ENCODE results near the gene LRRC53. TPM values are rescaled to one million over a fixed set of nuclear protein-coding genes. Genes with fewer than 3 reads are reported as not detected.

Gene LRRC53
- total and polyA plus RNA-seq, 2 experiments from 2014 or later: 0.09 to 0.16 TPM

- Histone ChIP-seq H3K27me3 (no peaks in the 10 kb centered on the region), H3K9me3 (ENCODE audit: low read depth) (no peaks in the 10 kb centered on the region), H3K27ac (no peak overlapping the region), H3K4me1 (ENCODE audit: low read depth) (no peaks in the 10 kb centered on the region), H3K4me3 (no peak overlapping the region), H3K36me3 (no peaks in the 10 kb centered on the region)
- DNase-seq (ENCODE audit: low read depth in 1 of 2, low spot score in 1 of 2): no peak
- no peak for TF ChIP-seq CTCF (IDR thresholded peaks at IDR 0.05; ENCODE audit: low read depth, low read length)
These were observed 13.5 kb downstream of the LRRC53 start for GRCh38 chr1:74498901-74499300.

GRCh38 chr1:74496669-74497068 is 15.7 kb downstream of the LRRC53 start:
- Histone ChIP-seq H3K4me3 (no peak overlapping the region), H3K4me1 (ENCODE audit: low read depth) (no peaks in the 10 kb centered on the region), H3K9me3 (ENCODE audit: low read depth) (no peaks in the 10 kb centered on the region), H3K27ac (no peak overlapping the region), H3K27me3 (no peaks in the 10 kb centered on the region), H3K36me3 (no peaks in the 10 kb centered on the region)
- no peak for TF ChIP-seq CTCF (IDR thresholded peaks at IDR 0.05; ENCODE audit: low read depth, low read length)
- no peak for DNase-seq (ENCODE audit: low read depth in 1 of 2, low spot score in 1 of 2)

- no peak for TF ChIP-seq CTCF (IDR thresholded peaks at IDR 0.05; ENCODE audit: low read depth, low read length)
- Histone ChIP-seq H3K36me3 (no peaks in the 10 kb centered on the region), H3K4me3 (no peak overlapping the region), H3K9me3 (ENCODE audit: low read depth) (no peaks in the 10 kb centered on the region), H3K4me1 (ENCODE audit: low read depth) (no peaks in the 10 kb centered on the region), H3K27me3 (no peaks in the 10 kb centered on the region), H3K27ac (no peak overlapping the region)
- no peak for DNase-seq (ENCODE audit: low read depth in 1 of 2, low spot score in 1 of 2)
These were observed 26.4 kb downstream of the LRRC53 start for GRCh38 chr1:74486036-74486435.

- no peak for TF ChIP-seq CTCF (IDR thresholded peaks at IDR 0.05; ENCODE audit: low read depth, low read length)
- Histone ChIP-seq H3K4me3 (no peak overlapping the region), H3K27me3 (no peaks in the 10 kb centered on the region), H3K9me3 (ENCODE audit: low read depth) (no peaks in the 10 kb centered on the region), H3K4me1 (ENCODE audit: low read depth) (no peaks in the 10 kb centered on the region), H3K27ac (no peak overlapping the region), H3K36me3 (no peaks in the 10 kb centered on the region)
- no peak for DNase-seq (ENCODE audit: low read depth in 1 of 2, low spot score in 1 of 2)
These were observed 26.8 kb downstream of the LRRC53 start for GRCh38 chr1:74485622-74486021.

GRCh38 chr1:74481607-74482006 is 30.8 kb downstream of the LRRC53 start:
- no peak for TF ChIP-seq CTCF (IDR thresholded peaks at IDR 0.05; ENCODE audit: low read depth, low read length)
- Histone ChIP-seq H3K9me3 (ENCODE audit: low read depth) (no peaks in the 10 kb centered on the region), H3K27ac (no peak overlapping the region), H3K27me3 (no peaks in the 10 kb centered on the region), H3K36me3 (no peaks in the 10 kb centered on the region), H3K4me3 (no peak overlapping the region), H3K4me1 (ENCODE audit: low read depth) (no peaks in the 10 kb centered on the region)
- no peak for DNase-seq (ENCODE audit: low read depth in 1 of 2, low spot score in 1 of 2)

GRCh38 chr1:74480068-74480467 is 32.3 kb downstream of the LRRC53 start:
- Histone ChIP-seq H3K27me3 (no peaks in the 10 kb centered on the region), H3K4me3 (no peak overlapping the region), H3K9me3 (ENCODE audit: low read depth) (no peaks in the 10 kb centered on the region), H3K36me3 (no peaks in the 10 kb centered on the region), H3K4me1 (ENCODE audit: low read depth) (no peaks in the 10 kb centered on the region), H3K27ac (no peak overlapping the region)
- TF ChIP-seq CTCF (IDR thresholded peaks at IDR 0.05; ENCODE audit: low read depth, low read length): no peak
- DNase-seq (ENCODE audit: low read depth in 1 of 2, low spot score in 1 of 2): no peak

Data from cardiac muscle cell (in vitro differentiated cells and primary cell).